GM18867 (cell line): Measurements from ENCODE around the gene UBE2E2.
"Not testable (repeated sequence)": the region's sequence is repeated elsewhere in the genome, so short reads cannot be mapped to it uniquely, and the experiment has no call there.

Source experiments
- ATAC-seq: cut with Tn5 transposase; IDR thresholded peaks from one replicate; pipeline ENCODE4 v1.9.1; 2021; ENCODE audit warnings: mild to moderate bottlenecking, moderate library complexity; ENCODE audit not compliant: unreplicated experiment

UBE2E2 gene

GRCh38 chr3:23602971-23603370, 399.8 kb downstream of the UBE2E2 start:
- ATAC-seq: no peak

- ATAC-seq: no peak
Observed at GRCh38 chr3:23607184-23607847, 404.2 kb downstream of the UBE2E2 start.

- ATAC-seq: no peak
Observed at GRCh38 chr3:23608650-23609049, 405.5 kb downstream of the UBE2E2 start.

- ATAC-seq: no peak
Observed at GRCh38 chr3:23611737-23612295, 408.7 kb downstream of the UBE2E2 start.

DNA sequence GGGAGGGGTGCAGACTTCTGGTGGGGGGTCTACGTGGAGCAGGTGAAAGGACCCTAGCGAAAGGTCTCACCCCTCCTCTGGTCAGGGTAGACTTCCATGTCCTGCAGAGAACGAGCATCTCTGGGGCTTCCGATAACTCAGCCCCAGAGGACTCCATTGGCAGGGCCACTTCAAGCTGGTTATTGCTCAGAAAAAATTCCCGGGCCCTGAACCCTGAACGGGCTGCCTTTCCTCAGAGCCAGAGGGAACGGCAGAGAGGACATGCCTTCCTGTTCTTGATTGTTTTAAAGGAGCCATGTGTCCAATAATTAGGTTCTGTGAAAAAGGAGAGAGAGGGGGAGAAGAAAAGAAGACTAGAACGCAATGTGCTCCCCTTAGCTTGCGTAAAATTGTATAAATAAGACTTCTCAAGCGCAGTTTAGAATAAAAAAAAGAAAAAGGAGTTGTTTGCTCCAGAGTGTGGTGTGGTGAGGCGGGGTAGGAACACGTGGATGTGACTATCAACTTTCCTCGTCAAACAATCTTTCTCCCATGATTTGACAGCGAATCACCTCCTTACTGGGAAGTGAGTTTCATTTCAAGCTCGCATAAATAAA, 409.3 kb downstream of the UBE2E2 start:
- ATAC-seq: no peak

GRCh38 chr3:23615068-23615467, 411.9 kb downstream of the UBE2E2 start:
- no peak for ATAC-seq

DNA sequence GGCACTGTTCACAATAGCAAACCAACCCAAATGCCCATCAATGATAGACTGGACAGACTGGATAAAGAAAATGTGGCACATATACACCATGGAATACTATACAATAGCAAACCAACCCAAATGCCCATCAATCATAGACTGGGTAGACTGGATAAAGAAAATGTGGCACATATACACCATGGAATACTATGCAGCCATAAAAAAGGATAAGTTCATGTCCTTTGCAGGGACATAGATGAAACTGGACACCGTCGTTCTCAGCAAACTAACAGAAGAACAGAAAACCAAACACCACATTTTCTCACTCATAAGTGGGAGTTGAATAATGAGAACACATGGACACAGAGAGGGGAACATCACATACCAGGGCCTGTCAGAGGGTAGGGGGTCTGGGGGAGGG, 415.3 kb downstream of the UBE2E2 start:
- ATAC-seq: not testable (repeated sequence)

- no peak for ATAC-seq
Observed at GRCh38 chr3:23619705-23620637, 416.8 kb downstream of the UBE2E2 start.

DNA sequence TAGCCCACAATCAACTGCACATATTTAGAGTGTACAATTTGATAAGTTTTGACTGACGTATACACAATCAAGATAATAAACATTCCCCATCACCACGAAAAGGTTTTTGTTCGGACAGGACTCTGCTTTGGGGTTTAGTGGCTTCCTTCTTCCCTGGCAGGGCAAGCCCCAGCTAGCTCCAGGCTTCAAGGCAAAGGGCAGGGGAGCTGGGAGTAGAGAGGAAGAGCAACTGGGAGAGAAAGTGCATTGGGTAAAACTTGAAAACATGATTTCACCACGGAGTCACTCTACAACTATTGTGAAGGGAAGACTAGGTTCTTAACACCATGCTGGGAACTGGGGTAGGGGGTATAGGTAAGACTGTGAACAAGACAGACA, 417.5 kb downstream of the UBE2E2 start:
- no peak for ATAC-seq

DNA sequence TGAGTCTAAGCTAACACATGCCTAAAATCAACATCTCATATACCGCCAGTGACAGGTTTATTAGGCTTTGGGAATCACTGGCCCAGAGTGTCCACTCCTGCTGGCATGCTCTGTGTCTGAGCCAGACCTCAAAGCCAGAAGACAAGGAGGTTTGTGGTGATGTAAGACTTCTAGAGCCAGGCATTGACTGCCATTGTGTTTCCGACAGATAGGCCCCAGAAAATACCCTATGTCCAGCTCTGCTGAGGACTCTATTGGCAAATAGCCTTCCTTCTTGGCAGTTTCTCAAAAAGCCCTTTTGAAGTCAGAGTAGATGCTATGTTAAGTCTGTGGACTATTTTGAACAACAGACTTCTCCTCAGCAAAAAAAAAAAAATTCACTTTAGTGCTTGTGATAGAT, 420.7 kb downstream of the UBE2E2 start:
- ATAC-seq: no peak

DNA sequence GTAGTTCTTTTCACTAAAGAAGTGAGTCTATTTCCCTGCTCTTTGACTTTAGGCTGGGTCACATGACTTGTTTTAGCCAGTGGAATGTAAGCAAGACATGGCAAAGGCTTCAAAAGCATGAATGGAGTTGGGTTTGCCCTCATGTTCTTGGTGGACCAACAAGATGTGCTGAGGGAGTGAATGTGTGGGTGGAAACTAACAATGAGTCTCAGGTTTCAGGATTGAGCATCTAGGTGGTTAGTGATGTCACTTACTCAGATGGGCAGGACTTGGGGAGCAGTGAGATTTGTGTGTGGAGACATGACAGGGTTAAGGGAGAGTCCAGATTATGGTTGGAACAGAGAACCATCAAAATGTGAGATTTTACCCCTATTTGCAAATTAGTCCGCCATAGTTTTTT, 421.2 kb downstream of the UBE2E2 start:
- ATAC-seq: peak; percentile 58

DNA sequence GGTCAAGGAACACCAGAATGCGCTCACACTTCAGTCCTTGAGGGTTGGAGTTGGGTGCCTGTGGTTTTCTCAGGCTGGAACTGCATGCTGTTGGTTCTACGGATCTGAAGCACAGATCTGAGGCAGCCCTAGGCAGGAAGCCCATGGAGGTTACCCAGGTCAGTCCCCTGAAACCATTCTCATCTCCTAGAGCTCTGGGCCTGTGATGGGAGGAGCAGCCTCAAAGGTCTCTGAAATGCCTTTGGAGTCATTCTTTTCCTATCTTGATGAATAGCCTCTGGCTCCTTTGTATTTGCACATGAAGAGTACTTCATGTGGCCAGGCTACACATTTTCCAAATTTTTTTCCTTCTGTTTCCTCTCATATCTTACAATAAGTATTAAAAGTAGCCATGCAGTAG, 423.3 kb downstream of the UBE2E2 start:
- no peak for ATAC-seq

GRCh38 chr3:23629181-23629894, 426.2 kb downstream of the UBE2E2 start:
- no peak for ATAC-seq

DNA sequence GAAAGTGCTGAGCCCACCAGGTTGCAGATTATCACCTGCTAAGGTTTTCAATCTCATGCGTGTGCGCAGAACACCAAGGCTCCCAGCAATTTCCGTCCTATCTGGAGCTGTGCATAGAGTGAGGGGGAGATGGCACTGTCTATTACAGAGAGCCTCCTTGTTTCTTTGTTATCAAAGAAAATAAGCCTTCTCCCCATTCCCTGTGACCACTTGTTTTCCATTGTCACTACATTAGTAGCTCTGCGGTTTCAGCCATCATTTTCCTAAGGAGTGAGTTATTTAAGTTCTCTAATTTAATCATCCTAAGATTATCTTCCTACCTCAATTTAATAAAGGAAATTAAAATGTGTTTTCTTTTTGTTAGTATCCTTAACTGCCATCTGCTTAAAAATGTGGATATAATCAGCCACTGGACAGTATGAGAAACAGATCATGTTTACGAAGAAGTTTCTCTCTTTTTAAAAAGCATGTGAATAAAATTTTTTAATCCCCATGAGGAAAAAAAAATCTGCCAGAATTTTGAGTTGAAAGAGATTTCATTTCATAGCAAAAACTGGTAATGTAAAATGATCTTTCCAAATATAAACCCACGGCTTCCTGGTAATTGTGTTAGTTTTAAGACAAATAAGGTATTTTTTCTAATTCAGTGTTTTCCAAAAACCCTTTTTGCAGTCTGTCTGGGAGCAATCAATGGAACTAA, 430.3 kb downstream of the UBE2E2 start:
- ATAC-seq: no peak

DNA sequence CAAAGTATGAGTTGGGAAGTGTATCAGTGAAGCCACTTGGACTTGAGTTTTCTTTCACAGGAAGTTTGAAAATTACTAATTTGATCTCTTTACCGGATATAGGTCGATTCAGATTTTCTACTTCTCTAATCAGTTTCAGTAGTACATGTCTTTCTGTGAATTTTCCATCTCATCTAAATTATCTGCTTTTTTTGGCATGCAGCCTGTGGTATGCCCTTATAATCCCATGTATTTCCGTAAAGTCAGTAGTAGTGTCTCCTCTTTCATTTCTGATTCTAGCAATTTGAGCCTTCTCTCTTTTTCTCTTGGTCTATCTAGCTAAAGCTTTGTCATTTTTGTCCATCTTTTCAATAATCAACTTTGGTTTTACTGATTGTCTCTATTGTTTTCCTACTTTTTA, 434.2 kb downstream of the UBE2E2 start:
- no peak for ATAC-seq

DNA sequence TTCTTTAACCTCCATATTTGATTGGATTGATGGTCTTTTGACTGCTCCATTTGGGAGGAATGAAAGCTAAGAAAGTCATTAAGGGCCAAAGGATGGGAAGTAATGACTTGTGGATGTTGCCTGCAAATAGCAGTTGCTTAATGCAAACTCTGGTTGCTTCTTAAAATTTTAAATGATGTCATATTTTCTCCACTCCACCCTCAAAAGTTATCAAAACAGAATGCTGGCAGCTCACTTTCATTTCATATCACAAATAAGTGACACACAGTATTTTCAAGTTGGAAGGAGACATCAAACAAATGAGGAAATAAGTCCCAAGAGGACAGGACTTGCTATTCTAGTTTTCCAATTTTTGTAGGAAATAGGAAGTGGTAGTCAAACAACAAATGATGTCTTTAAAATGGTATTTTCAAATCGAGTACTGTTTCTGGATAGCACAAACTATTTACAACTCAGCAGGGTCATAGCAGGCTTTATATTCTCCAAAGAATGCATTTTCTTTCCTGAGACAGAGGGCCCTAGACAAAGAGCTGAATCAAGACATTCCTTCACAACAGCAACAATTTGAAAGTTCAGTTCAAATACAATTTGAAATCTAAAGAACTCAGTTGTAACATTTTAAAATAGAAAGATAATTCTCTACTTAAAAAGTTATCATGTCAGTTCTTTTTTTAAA, 437.5 kb downstream of the UBE2E2 start:
- no peak for ATAC-seq
